ENCODE data around the gene ANKRD28. TPM values are rescaled to one million over a fixed set of nuclear protein-coding genes. Genes with fewer than 3 reads are reported as not detected.
"Not testable (repeated sequence)": the region's sequence is repeated elsewhere in the genome, so short reads cannot be mapped to it uniquely, and the experiment has no call there.

The ANKRD28 gene
- total RNA-seq, 1 donor from 2014 or later = 60.6 TPM

- Histone ChIP-seq H3K4me3 (ENCODE audit: low read depth, low read length) (no peak overlapping the region), H3K36me3 (ENCODE audit: control insufficient read depth, insufficient read depth, low read length) (no peaks in the 10 kb centered on the region), H3K27me3 (ENCODE audit: control insufficient read depth, insufficient read depth, low read length) (no peaks in the 10 kb centered on the region)
- TF ChIP-seq CTCF (IDR thresholded peaks at IDR 0.05; ENCODE audit: insufficient read depth, low read length, severe bottlenecking) = no peak
- DNase-seq (ENCODE audit: low read depth) = no peak
- FAIRE-seq = no peak
Measured at GRCh38 chr3:15744176-15744575, 53.6 kb downstream of the ANKRD28 start.

GRCh38 chr3:15743587-15744009 lies 54.2 kb downstream of the ANKRD28 start:
- no peaks in the 10 kb centered on the region for H3K36me3 ChIP-seq (ENCODE audit: control insufficient read depth, insufficient read depth, low read length)
- no peak for TF ChIP-seq CTCF (IDR thresholded peaks at IDR 0.05; ENCODE audit: insufficient read depth, low read length, severe bottlenecking)
- no peak for FAIRE-seq
- H3K4me3 ChIP-seq (ENCODE audit: low read depth, low read length) = no peak overlapping the region
- no peak for DNase-seq (ENCODE audit: low read depth)
- no peaks in the 10 kb centered on the region for H3K27me3 ChIP-seq (ENCODE audit: control insufficient read depth, insufficient read depth, low read length)

GRCh38 chr3:15742236-15742635 lies 55.5 kb downstream of the ANKRD28 start:
- DNase-seq (ENCODE audit: low read depth); H3K4me3 ChIP-seq (ENCODE audit: low read depth, low read length); H3K27me3 ChIP-seq (ENCODE audit: control insufficient read depth, insufficient read depth, low read length); FAIRE-seq; H3K36me3 ChIP-seq (ENCODE audit: control insufficient read depth, insufficient read depth, low read length): not testable (repeated sequence)

GRCh38 chr3:15738616-15739005 lies 59.2 kb downstream of the ANKRD28 start:
- not testable (repeated sequence) for H3K4me3 ChIP-seq (ENCODE audit: low read depth, low read length); H3K36me3 ChIP-seq (ENCODE audit: control insufficient read depth, insufficient read depth, low read length); FAIRE-seq; H3K27me3 ChIP-seq (ENCODE audit: control insufficient read depth, insufficient read depth, low read length); DNase-seq (ENCODE audit: low read depth)

- H3K36me3 ChIP-seq (ENCODE audit: control insufficient read depth, insufficient read depth, low read length) = peaks cover 2% of the 10 kb centered on the region
- TF ChIP-seq CTCF (IDR thresholded peaks at IDR 0.05; ENCODE audit: insufficient read depth, low read length, severe bottlenecking) = no peak
- DNase-seq (ENCODE audit: low read depth) (no peak), FAIRE-seq (no peak)
- H3K4me3 ChIP-seq (ENCODE audit: low read depth, low read length) = no peak overlapping the region
- H3K27me3 ChIP-seq (ENCODE audit: control insufficient read depth, insufficient read depth, low read length) = no peaks in the 10 kb centered on the region
Measured at GRCh38 chr3:15731024-15731423, 66.8 kb downstream of the ANKRD28 start.

GRCh38 chr3:15728766-15729165 lies 69.0 kb downstream of the ANKRD28 start:
- Histone ChIP-seq H3K27me3 (ENCODE audit: control insufficient read depth, insufficient read depth, low read length) (no peaks in the 10 kb centered on the region), H3K4me3 (ENCODE audit: low read depth, low read length) (no peak overlapping the region), H3K36me3 (ENCODE audit: control insufficient read depth, insufficient read depth, low read length) (peaks cover 1% of the 10 kb centered on the region)
- DNase-seq (ENCODE audit: low read depth) (no peak), FAIRE-seq (no peak)
- TF ChIP-seq CTCF (IDR thresholded peaks at IDR 0.05; ENCODE audit: insufficient read depth, low read length, severe bottlenecking) = no peak

- Histone ChIP-seq H3K36me3 (ENCODE audit: control insufficient read depth, insufficient read depth, low read length) (peaks cover 2% of the 10 kb centered on the region), H3K27me3 (ENCODE audit: control insufficient read depth, insufficient read depth, low read length) (no peaks in the 10 kb centered on the region), H3K4me3 (ENCODE audit: low read depth, low read length) (no peak overlapping the region)
- DNase-seq (ENCODE audit: low read depth) (no peak), FAIRE-seq (no peak)
- no peak for TF ChIP-seq CTCF (IDR thresholded peaks at IDR 0.05; ENCODE audit: insufficient read depth, low read length, severe bottlenecking)
Measured at GRCh38 chr3:15726881-15727280, 70.9 kb downstream of the ANKRD28 start.

All from bronchial epithelial cell (primary cell).